Activated T-helper 17 cell treated with anti-CD3 and anti-CD28 coated beads, Interleukin-2, amount 50 U/mL, for 72 hours (primary cell): ENCODE measurements around the gene ADGRG7. TPM values are rescaled to one million over a fixed set of nuclear protein-coding genes. Genes with fewer than 3 reads are reported as not detected.
A peak's percentile ranks its signal among the peaks of the same experiment; 100 is the strongest.
"Not testable (repeated sequence)": the region's sequence is repeated elsewhere in the genome, so short reads cannot be mapped to it uniquely, and the experiment has no call there.

Experiments used
- ATAC-seq: fragments of 150-1000 bp; cut with Tn5 transposase; replicated peaks from 2 replicates; pipeline ENCODE4 v1.10.0; 2021; ENCODE audit warnings: mild to moderate bottlenecking, moderate library complexity
- H3K27ac Mint-ChIP-seq: one replicate; pipeline ENCODE4 v1.8.0; 2022; ENCODE audit warnings: mixed read lengths
- H3K27me3 Mint-ChIP-seq: one replicate; pipeline ENCODE4 v1.8.0; 2022; ENCODE audit warnings: mixed read lengths
- H3K36me3 Mint-ChIP-seq: one replicate; pipeline ENCODE4 v1.8.0; 2022; ENCODE audit warnings: low read depth, mild to moderate bottlenecking, mixed read lengths
- H3K4me1 Mint-ChIP-seq: one replicate; pipeline ENCODE4 v1.8.0; 2022; ENCODE audit warnings: mixed read lengths
- H3K4me3 Mint-ChIP-seq: one replicate; pipeline ENCODE4 v1.8.0; 2022; ENCODE audit warnings: mild to moderate bottlenecking, mixed read lengths
- H3K9me3 Mint-ChIP-seq: one replicate; pipeline ENCODE4 v1.8.0; 2022; ENCODE audit warnings: mixed read lengths
- total RNA-seq, 2 donors: library from RNA; stranded (reverse); gene quantifications; one replicate each; pipeline ENCODE4 v1.2.3, GENCODE V29; 2022

ADGRG7 gene
- total RNA-seq, 2 donors from 2014 or later, result not detected

GRCh38 chr3:100647171-100647570 is 37.8 kb downstream of the ADGRG7 start:
- Mint-ChIP-seq H3K4me1 (peaks cover 15% of the 10 kb centered on the region), H3K4me3 (no peak overlapping the region), H3K9me3 (no peaks in the 10 kb centered on the region), H3K27ac (no peak overlapping the region), H3K36me3 (no peaks in the 10 kb centered on the region), H3K27me3 (peaks cover 4% of the 10 kb centered on the region)
- ATAC-seq, result no peak

DNA sequence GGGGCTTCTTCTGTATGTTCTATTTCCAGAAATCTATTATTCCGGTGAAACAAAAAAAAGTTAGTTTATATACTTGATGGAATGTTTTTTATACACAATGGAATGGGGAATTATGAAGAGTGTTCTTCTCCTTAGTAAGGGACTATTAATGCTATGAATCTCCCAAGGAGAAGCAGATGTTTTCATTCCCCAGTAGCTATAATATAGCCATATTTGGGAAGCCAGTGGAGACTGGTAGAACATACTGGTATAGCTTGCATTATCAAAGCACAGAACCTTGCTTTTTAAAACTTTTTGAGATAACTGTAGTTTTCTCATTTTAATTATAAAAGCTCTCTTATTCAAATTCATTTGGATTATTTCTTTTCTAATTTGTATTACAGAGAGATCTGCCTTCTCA is 38.3 kb downstream of the ADGRG7 start:
- ATAC-seq, result no peak
- Mint-ChIP-seq H3K9me3 (no peaks in the 10 kb centered on the region), H3K4me3 (no peak overlapping the region)

GRCh38 chr3:100650651-100651619 is 41.5 kb downstream of the ADGRG7 start:
- H3K27ac Mint-ChIP-seq, result peak overlapping the region; percentile 84

More for the DNA sequence above, 38.3 kb downstream of the ADGRG7 start:
- Mint-ChIP-seq H3K4me1 (peaks cover 15% of the 10 kb centered on the region), H3K36me3 (no peaks in the 10 kb centered on the region), H3K27ac (no peak overlapping the region), H3K27me3 (peaks cover 4% of the 10 kb centered on the region)

DNA sequence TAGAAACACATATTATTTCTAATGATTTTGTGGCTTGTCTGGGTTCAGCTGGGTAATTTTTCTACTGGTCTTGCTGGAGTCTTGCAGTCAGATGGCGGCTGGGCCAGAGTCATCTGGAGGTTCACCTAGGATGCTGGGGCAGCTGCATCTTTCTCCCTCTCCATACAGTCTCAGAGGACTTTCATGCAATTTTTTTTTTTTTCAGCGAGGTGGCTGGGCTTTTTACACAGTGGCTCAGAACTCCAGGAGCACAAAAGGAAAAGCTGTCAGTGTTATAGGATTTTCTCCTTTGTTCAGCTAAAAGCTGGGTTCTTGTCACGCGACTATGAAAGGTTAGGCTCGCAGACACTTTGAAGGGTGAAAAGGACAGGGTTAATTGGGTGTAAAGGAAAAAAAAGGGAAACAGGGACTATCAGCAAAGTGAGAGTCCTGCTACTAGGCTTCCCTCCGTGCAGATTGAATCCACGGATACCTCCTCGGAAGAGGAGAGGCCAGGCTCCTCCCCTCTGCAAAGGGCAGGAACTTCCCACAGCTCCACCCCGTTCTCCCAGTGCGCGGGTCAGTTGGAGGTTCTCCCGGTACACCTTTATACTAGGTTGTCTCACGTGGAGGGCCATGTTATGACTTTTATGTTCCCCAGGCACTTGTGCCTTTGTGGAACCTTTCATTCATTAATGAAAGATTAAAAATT is 44.3 kb downstream of the ADGRG7 start:
- Mint-ChIP-seq H3K27ac (no peak overlapping the region), H3K9me3 (no peaks in the 10 kb centered on the region), H3K4me3 (no peak overlapping the region), H3K4me1 (peaks cover 15% of the 10 kb centered on the region), H3K27me3 (no peaks in the 10 kb centered on the region), H3K36me3 (no peaks in the 10 kb centered on the region)
- no peak for ATAC-seq

More at GRCh38 chr3:100650651-100651619, 41.5 kb downstream of the ADGRG7 start:
- peaks cover 15% of the 10 kb centered on the region for H3K4me1 Mint-ChIP-seq
- ATAC-seq, result peak; percentile 98
- H3K36me3 Mint-ChIP-seq, result no peaks in the 10 kb centered on the region
- peak overlapping the region; percentile 62 for H3K4me3 Mint-ChIP-seq
- no peaks in the 10 kb centered on the region for H3K9me3 Mint-ChIP-seq
- peaks cover 1% of the 10 kb centered on the region for H3K27me3 Mint-ChIP-seq

DNA sequence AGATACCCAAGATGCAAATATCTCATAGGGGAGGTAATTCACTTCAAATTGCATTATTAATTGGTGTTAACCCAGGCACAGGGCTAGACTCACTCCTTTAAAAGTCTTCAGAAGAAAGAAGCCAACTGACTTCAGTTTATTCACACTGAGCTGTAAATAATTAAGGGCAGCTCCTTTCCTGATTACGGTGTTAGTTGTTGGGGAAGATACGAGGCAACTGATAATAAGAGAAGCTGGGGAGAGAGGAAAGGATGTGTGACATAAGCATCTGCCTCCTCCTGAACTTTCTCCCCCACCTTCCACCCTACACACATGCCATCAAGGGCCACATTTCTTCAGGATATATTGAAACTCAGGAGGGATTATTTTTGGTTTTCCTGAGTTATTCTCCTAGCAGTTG is 47.5 kb downstream of the ADGRG7 start:
- H3K4me3 Mint-ChIP-seq, result no peak overlapping the region
- H3K27me3 Mint-ChIP-seq, result no peaks in the 10 kb centered on the region
- ATAC-seq, result no peak
- H3K36me3 Mint-ChIP-seq, result no peaks in the 10 kb centered on the region
- no peaks in the 10 kb centered on the region for H3K4me1 Mint-ChIP-seq
- no peaks in the 10 kb centered on the region for H3K9me3 Mint-ChIP-seq
- no peak overlapping the region for H3K27ac Mint-ChIP-seq

DNA sequence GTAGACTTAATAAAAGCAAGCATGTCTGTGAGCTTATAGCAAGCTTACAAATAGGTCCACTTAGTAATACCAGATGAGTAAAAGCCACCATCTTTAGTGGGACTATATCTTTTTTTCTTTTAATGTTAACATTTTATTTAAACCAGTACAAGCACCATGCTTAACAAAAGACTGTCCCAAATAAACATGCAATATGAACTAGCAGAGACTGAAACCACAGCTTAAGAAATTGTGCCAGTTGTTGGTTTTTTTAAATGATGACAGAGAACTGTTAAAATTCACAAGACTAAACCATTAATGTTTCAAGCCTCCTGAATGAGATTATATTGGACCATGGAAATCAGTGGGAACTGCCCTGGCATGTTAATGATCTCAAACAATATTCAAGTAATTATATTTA is 51.9 kb downstream of the ADGRG7 start:
- not testable (repeated sequence) for H3K9me3 Mint-ChIP-seq, H3K4me3 Mint-ChIP-seq, H3K27me3 Mint-ChIP-seq, H3K27ac Mint-ChIP-seq, ATAC-seq, H3K36me3 Mint-ChIP-seq
- H3K4me1 Mint-ChIP-seq, result peaks cover 11% of the 10 kb centered on the region

DNA sequence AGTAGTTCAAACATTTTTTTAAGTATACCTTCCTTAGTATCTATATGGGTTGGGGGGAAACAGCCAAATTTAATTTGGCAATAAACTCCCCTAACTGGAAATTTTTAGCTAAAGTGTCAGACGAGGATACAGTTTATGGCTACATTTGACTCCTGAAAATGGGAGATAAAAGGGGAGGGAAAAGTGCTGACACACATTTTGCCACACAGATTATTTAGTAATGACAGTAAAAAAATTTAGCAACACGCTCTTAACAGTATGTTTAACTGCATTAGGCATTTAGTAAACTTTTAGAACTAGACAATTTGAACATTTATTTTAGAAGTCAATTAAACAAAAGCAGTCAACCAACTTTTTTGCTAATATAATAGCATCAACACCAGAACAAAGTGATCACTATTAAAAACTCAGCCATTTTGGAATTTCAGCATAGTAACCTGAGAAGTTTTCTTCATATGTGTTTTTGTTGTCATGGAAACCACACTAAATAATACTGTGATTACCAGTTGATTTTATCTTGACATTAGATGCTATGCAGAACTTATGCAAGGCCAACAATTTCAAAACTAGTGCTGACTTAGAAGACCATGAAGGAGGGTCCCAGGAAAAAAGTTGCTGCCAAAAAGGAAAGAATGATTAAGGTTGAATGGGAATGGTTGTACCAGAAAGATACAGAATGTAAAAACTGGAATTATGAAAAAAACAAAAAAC is 52.9 kb downstream of the ADGRG7 start:
- H3K4me3 Mint-ChIP-seq, result no peak overlapping the region
- H3K9me3 Mint-ChIP-seq, result no peaks in the 10 kb centered on the region
- H3K27me3 Mint-ChIP-seq, result no peaks in the 10 kb centered on the region
- no peak for ATAC-seq
- peaks cover 11% of the 10 kb centered on the region for H3K4me1 Mint-ChIP-seq
- no peaks in the 10 kb centered on the region for H3K36me3 Mint-ChIP-seq
- H3K27ac Mint-ChIP-seq, result no peak overlapping the region

DNA sequence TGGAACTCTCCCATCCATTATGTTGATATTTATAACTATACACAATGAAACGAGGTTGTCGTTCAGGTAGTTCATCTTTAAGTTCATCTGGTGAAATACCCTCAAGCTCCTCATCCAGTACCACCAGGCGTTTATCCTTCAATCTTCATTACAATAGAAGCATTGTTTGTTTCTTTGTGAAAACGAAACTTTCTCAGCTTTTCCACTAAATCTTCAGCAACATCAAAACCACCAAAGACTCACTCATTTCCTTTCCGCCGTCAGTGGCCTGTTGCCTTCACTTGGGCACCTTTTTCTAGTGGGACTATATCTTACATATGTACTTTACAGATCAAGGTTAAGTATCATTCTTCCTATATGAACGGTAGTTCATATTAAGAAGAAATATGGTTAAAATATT is 55.8 kb downstream of the ADGRG7 start:
- ATAC-seq, result peak; percentile 95
- Mint-ChIP-seq H3K9me3 (peaks cover 3% of the 10 kb centered on the region), H3K27me3 (no peaks in the 10 kb centered on the region), H3K4me3 (peak overlapping the region; percentile 57), H3K4me1 (peaks cover 11% of the 10 kb centered on the region), H3K36me3 (no peaks in the 10 kb centered on the region), H3K27ac (peak overlapping the region; percentile 56)

GRCh38 chr3:100666699-100667098 is 57.3 kb downstream of the ADGRG7 start:
- not testable (repeated sequence) for H3K4me3 Mint-ChIP-seq, H3K27ac Mint-ChIP-seq, ATAC-seq, H3K36me3 Mint-ChIP-seq, H3K9me3 Mint-ChIP-seq, H3K27me3 Mint-ChIP-seq
- peaks cover 11% of the 10 kb centered on the region for H3K4me1 Mint-ChIP-seq

GRCh38 chr3:100667316-100667715 is 57.9 kb downstream of the ADGRG7 start:
- H3K4me1 Mint-ChIP-seq, result peaks cover 11% of the 10 kb centered on the region
- H3K27me3 Mint-ChIP-seq, H3K36me3 Mint-ChIP-seq: not testable (repeated sequence)

GRCh38 chr3:100670995-100671394 is 61.6 kb downstream of the ADGRG7 start:
- H3K9me3 Mint-ChIP-seq, H3K27ac Mint-ChIP-seq, H3K27me3 Mint-ChIP-seq: not testable (repeated sequence)

More at GRCh38 chr3:100667316-100667715, 57.9 kb downstream of the ADGRG7 start:
- not testable (repeated sequence) for H3K9me3 Mint-ChIP-seq, H3K27ac Mint-ChIP-seq, H3K4me3 Mint-ChIP-seq, ATAC-seq

GRCh38 chr3:100681496-100681895 is 72.1 kb downstream of the ADGRG7 start:
- Mint-ChIP-seq H3K9me3 (no peaks in the 10 kb centered on the region), H3K36me3 (no peaks in the 10 kb centered on the region), H3K27ac (no peak overlapping the region), H3K27me3 (no peaks in the 10 kb centered on the region), H3K4me1 (no peaks in the 10 kb centered on the region), H3K4me3 (no peak overlapping the region)
- ATAC-seq, result no peak

More at GRCh38 chr3:100670995-100671394, 61.6 kb downstream of the ADGRG7 start:
- not testable (repeated sequence) for H3K4me3 Mint-ChIP-seq, H3K4me1 Mint-ChIP-seq, H3K36me3 Mint-ChIP-seq, ATAC-seq

DNA sequence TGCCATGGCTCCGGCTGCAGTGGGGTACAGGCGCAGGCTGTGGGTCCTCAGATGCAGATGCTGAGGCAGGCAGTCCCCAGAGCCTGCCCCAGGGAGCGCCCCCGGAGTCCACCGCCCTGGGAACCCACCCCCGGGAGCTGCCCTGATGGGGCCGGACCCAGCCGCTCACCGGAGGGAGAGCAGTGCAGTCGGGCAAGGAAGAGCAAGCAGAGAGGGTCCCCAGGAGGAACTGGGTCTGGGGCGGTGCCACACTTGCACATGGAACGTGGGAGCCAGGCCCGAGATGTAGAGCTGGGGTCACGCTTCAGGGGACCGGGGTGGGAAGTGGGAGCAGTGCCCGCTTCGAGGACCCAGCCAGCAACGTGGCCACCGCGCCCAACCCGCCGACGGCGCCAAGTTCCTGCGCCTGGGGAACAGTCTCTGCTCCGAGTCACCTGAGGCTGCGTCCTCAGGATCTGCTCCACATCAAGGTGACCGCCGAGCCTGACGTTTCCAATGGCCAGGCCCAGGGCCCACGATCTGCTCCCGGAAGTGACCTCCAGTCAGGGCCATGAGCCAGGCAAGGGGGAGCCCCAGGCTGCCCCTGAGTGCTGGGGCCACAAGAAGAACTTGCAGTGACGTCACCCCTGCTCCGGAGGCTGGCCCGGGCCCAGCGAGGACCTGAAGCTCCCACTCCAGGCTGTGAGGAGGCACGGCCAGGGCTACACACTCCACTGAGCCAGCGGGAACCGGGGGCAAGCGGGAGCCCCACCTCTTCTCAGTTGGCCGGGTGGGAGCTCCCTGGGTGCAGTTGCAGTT is 72.9 kb downstream of the ADGRG7 start:
- peak; percentile 66 for ATAC-seq
- H3K27me3 Mint-ChIP-seq, result no peaks in the 10 kb centered on the region

More for the DNA sequence above, 72.9 kb downstream of the ADGRG7 start:
- Mint-ChIP-seq H3K4me3 (no peak overlapping the region), H3K9me3 (no peaks in the 10 kb centered on the region), H3K4me1 (no peaks in the 10 kb centered on the region), H3K36me3 (no peaks in the 10 kb centered on the region), H3K27ac (no peak overlapping the region)
